Parathyroid adenoma (tissue), 2 donors: Measurements from ENCODE around the gene B3GNT5.
A peak's percentile ranks its signal among the peaks of the same experiment; 100 is the strongest.

ENCODE experiments used
- H2AFZ ChIP-seq: fragments of 300-600 bp; sonication (generic); one replicate; pipeline ENCODE4 v1.7.0; 2017; ENCODE audit warnings: antibody characterized with exemption, mild to moderate bottlenecking
- H3K27ac ChIP-seq: fragments of 300-600 bp; sonication (generic); one replicate; pipeline ENCODE4 v1.7.0; 2017
- H3K27me3 ChIP-seq: fragments of 300-600 bp; sonication (generic); one replicate; pipeline ENCODE4 v1.7.0; 2017; ENCODE audit warnings: low read length; ENCODE audit not compliant: control insufficient read depth, insufficient read depth
- H3K36me3 ChIP-seq: fragments of 300-600 bp; sonication (generic); one replicate; pipeline ENCODE4 v1.7.0; 2017; ENCODE audit warnings: low read length; ENCODE audit not compliant: control insufficient read depth, insufficient read depth
- H3K4me1 ChIP-seq: fragments of 300-600 bp; sonication (generic); one replicate; pipeline ENCODE4 v1.7.0; 2017; ENCODE audit warnings: control low read depth
- H3K4me2 ChIP-seq: fragments of 300-600 bp; sonication (generic); one replicate; pipeline ENCODE4 v1.7.0; 2017; ENCODE audit warnings: low read length
- H3K4me3 ChIP-seq: fragments of 300-600 bp; sonication (generic); one replicate; pipeline ENCODE4 v1.7.0; 2017; ENCODE audit warnings: low read depth, low read length
- H3K79me2 ChIP-seq: fragments of 300-600 bp; sonication (generic); one replicate; pipeline ENCODE4 v1.7.0; 2017; ENCODE audit warnings: control low read depth
- H3K9ac ChIP-seq: fragments of 300-600 bp; sonication (generic); one replicate; pipeline ENCODE4 v1.7.0; 2017; ENCODE audit warnings: mild to moderate bottlenecking
- H3K9me3 ChIP-seq: fragments of 300-600 bp; sonication (generic); one replicate; pipeline ENCODE4 v1.7.0; 2017; ENCODE audit warnings: low read length; ENCODE audit not compliant: control insufficient read depth
- TF ChIP-seq, protein P1 (sequence below): fragments of 300-600 bp; sonication (generic); IDR thresholded peaks from one replicate; pipeline ENCODE4 v1.7.0; 2017; ENCODE audit warnings: antibody characterized with exemption, mild to moderate bottlenecking
- donor health status: primary hyperparathyroidism.

B3GNT5 gene

DNA sequence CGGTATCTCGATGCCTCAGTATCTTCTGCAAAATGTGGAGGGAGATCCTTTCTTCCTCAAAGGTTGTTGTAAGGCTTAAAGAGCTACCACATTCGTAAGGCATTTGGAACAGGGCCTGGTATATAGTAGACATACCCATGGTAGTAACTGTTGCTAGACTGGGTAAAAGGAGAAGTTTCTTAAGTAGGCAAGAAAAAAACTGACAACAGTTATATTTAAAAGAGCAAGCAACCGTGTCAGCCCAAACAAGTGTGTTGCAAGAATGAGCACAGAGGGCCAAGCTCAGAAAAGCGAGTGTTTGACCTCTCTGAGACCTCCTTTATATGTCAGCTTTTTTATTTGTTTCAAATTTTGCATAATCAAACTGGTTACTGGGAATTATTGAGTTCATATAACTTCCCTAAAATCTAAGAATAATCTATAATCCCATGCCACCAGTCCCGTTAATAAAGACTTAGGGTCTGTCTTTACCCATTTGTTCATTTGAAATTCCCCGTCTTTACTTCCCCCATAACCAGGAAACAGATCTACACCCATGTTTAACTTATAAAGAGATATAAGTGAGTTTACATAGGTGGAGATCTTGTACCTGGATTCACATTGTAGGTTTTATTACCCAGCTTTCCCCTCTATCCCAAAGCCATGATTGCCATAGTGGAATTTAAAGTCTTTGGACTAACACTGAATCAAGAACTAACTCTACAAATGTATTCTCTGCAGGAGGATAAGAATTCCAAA is 7.3 kb downstream of the B3GNT5 start:
- H3K4me2 ChIP-seq: peak overlapping the region; percentile 13
- H3K36me3 ChIP-seq: no peaks in the 10 kb centered on the region
- no peaks in the 10 kb centered on the region for H3K27me3 ChIP-seq
- TF ChIP-seq, protein P1, sequence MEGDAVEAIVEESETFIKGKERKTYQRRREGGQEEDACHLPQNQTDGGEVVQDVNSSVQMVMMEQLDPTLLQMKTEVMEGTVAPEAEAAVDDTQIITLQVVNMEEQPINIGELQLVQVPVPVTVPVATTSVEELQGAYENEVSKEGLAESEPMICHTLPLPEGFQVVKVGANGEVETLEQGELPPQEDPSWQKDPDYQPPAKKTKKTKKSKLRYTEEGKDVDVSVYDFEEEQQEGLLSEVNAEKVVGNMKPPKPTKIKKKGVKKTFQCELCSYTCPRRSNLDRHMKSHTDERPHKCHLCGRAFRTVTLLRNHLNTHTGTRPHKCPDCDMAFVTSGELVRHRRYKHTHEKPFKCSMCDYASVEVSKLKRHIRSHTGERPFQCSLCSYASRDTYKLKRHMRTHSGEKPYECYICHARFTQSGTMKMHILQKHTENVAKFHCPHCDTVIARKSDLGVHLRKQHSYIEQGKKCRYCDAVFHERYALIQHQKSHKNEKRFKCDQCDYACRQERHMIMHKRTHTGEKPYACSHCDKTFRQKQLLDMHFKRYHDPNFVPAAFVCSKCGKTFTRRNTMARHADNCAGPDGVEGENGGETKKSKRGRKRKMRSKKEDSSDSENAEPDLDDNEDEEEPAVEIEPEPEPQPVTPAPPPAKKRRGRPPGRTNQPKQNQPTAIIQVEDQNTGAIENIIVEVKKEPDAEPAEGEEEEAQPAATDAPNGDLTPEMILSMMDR: no peak
- H2AFZ ChIP-seq: no peak overlapping the region
- no peak overlapping the region for H3K4me3 ChIP-seq
- H3K79me2 ChIP-seq: no peaks in the 10 kb centered on the region
- H3K27ac ChIP-seq: no peak overlapping the region
- H3K9ac ChIP-seq: no peak overlapping the region
- H3K4me1 ChIP-seq: peaks cover 4% of the 10 kb centered on the region
- no peaks in the 10 kb centered on the region for H3K9me3 ChIP-seq

DNA sequence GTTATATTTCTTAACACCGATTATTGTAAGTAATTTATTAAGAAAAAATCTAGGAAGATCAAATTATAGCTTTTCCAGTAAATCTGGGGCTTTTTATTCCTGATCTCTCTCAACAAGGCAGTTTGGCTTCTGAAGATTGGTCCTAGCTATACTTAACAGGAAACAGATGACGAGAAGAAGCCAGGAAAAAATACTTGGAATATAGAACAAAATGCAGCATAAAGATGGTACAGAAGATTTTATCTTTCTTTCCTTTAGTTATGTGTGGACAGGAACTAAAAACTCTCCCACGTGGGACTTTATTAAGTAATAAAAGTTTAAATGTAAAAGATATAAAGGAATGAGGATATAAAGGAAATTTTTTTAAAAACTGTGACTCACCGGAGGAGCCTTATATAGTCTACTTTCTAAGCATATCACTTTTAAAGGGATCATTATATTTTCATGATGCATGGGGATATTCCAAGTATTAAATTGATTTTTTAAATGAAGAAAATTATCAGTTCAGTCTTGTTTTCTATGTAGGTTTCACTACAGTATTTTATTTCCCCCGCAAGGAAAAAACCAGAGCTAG is 8.2 kb downstream of the B3GNT5 start:
- Histone ChIP-seq H3K4me1 (peaks cover 8% of the 10 kb centered on the region), H3K27me3 (no peaks in the 10 kb centered on the region), H3K27ac (no peak overlapping the region), H3K4me3 (no peak overlapping the region), H3K79me2 (no peaks in the 10 kb centered on the region), H3K36me3 (no peaks in the 10 kb centered on the region), H3K9ac (no peak overlapping the region), H3K9me3 (no peaks in the 10 kb centered on the region), H2AFZ (no peak overlapping the region), H3K4me2 (no peak overlapping the region)
- TF ChIP-seq, protein P1: no peak

DNA sequence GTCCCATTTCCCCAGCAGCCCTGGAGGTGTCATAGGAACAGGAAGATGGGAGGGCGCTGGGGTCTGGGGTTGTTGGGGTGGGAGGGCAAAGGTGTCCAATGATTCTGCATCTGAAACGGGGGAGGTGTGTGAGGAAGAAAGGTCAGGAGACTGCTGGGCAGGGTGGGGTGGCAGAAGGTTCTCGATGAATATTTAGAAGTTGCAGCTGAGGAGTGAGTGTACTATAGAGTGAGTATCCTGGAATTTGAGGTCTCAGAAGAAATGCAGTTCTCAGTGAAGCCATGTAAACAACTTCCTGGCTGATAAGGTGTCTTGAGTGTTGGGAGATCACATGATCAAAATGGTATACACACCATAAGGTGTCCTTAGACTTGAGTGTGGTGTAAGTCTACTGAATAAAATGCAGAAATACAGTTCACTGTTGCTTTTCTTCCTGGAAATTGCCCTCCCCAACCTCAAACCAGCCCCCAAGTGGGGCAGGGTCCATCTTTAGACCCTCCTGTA is 9.9 kb downstream of the B3GNT5 start:
- Histone ChIP-seq H2AFZ (no peak overlapping the region), H3K4me1 (peaks cover 10% of the 10 kb centered on the region), H3K4me3 (no peak overlapping the region), H3K27me3 (no peaks in the 10 kb centered on the region), H3K36me3 (no peaks in the 10 kb centered on the region), H3K9me3 (no peaks in the 10 kb centered on the region), H3K4me2 (no peak overlapping the region), H3K9ac (no peak overlapping the region), H3K27ac (no peak overlapping the region), H3K79me2 (no peaks in the 10 kb centered on the region)
- TF ChIP-seq, protein P1: no peak

DNA sequence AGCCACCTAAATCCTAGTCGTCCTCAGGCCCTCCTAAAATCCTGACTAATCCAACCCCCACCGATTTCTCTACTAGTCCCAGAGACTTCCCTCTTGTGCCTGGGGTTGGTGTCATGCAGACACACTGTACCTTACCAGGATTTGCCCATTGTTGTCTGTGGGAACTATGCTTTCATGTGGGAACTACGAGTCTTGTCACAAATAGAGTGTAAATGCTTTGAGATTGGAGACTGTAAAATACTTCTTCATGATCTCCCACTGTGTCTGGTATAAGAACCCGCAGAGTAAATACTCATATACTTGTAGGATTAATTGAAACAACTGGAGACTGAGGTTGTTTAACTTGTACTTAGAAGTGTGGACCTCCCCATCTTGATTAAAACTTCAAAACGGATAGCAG is 11.2 kb downstream of the B3GNT5 start:
- Histone ChIP-seq H3K4me1 (peaks cover 10% of the 10 kb centered on the region), H3K27me3 (no peaks in the 10 kb centered on the region), H3K4me3 (no peak overlapping the region), H3K27ac (no peak overlapping the region), H3K36me3 (no peaks in the 10 kb centered on the region), H3K79me2 (no peaks in the 10 kb centered on the region), H2AFZ (no peak overlapping the region), H3K9me3 (no peaks in the 10 kb centered on the region), H3K4me2 (no peak overlapping the region), H3K9ac (no peak overlapping the region)
- TF ChIP-seq, protein P1: no peak
